Measurements from ENCODE around the gene OR13D1. TPM values are rescaled to one million over a fixed set of nuclear protein-coding genes. Genes with fewer than 3 reads are reported as not detected.
"Not testable (repeated sequence)": the region's sequence is repeated elsewhere in the genome, so short reads cannot be mapped to it uniquely, and the experiment has no call there.

OR13D1 gene, protein sequence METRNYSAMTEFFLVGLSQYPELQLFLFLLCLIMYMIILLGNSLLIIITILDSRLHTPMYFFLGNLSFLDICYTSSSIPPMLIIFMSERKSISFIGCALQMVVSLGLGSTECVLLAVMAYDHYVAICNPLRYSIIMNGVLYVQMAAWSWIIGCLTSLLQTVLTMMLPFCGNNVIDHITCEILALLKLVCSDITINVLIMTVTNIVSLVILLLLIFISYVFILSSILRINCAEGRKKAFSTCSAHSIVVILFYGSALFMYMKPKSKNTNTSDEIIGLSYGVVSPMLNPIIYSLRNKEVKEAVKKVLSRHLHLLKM
- total RNA-seq (2014; rRNA removed; shearing (Covaris generic)), result not detected in 2 replicates
- not detected in 2 replicates for polyA plus RNA-seq (2014; cell fraction: nucleus; rRNA removed)

DNA sequence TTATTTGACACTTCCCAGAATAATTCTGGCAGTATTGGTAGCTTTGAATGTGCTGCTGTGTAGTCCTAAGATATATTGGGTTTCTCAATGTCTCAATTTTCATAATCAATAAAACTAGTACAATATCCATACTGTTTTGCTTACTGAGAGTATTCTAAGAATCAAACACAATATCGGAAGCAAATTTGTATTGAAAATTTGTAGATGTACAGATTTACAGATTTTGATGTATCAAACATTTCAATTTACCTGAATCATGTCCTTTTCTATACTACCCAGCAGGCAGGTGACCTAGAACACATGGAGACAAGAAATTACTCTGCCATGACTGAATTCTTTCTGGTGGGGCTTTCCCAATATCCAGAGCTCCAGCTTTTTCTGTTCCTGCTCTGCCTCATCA, at the start of gene OR13D1:
Gene OR13D1 (plus strand): TSS at position 301 of the 400 bp plus-strand sequence. CDS start 0 bp downstream, at position 301.
- DNase-seq (ENCODE audit: extremely low read depth, low read depth), result no peak

DNA sequence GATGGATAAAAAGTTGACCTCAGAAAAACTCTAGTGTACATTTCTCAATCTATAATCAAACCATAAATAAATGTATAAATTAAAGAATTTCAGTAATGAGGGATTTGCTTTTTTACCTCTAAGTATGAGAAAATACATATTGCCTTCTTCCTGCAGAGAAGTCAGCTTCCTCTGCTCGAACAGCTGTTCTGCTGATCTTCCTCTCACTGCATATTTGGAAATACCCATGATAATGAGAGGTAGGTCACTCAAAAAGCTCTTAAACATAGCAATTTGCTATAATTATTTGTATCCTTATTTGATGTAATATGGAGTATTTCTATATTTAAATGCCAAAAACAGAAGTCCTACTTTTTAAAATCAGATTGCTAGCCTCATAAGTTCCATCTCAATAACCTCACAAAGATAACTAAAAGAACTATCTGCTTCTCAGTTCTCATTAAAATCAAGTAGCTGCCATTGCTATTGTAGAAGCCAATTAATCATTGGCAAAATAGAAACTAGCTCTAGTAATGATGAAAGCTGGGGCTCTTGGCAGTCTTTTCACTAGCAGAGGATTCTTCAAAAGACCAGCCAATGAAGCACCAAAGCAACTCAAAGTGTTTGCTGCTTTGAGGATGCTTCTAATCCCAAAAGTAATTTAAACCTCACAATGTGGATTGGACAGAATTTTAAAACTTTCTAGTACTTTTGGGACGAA, 35.7 kb upstream of the OR13D1 start:
- DNase-seq (ENCODE audit: extremely low read depth, low read depth), result no peak

DNA sequence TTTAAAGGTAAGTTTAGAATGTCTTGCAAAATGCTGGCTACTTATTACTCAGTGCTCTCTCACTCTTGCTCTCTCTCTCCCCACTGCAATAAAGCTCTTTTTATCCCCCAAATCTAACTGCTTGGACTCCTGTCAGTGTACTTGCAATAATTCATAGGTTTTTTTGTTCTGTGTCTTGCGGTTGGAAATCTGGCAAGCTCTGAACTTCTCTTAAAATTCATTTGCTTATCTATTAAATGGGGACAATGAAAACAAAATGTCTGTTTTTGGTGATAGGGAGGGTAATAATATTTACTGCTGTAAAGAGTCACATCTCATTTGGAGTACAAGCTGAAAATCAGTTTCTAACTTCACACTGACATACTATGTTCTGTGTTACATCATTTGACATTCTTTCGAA, 18.7 kb upstream of the OR13D1 start:
- no peak for DNase-seq (ENCODE audit: extremely low read depth, low read depth)

DNA sequence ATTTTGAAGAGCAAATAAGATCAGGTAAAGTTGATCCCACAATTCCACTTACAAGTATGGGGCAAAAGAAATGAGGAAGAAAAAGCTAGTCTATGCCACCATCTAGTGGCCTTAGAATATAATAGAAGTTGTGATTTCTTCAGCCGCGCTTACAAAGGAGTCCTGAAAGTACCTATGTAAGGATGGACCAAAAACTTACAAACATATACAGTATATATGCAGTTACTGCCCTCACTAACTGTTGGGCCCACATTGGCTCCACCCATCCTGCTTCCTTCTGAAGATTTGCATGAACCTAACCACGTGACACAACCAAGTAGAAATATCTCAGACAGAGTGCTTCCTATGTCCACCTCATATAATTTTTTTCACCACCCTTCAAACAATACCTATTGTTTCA, 11.7 kb upstream of the OR13D1 start:
- peak; percentile 66 for DNase-seq (ENCODE audit: extremely low read depth, low read depth)

DNA sequence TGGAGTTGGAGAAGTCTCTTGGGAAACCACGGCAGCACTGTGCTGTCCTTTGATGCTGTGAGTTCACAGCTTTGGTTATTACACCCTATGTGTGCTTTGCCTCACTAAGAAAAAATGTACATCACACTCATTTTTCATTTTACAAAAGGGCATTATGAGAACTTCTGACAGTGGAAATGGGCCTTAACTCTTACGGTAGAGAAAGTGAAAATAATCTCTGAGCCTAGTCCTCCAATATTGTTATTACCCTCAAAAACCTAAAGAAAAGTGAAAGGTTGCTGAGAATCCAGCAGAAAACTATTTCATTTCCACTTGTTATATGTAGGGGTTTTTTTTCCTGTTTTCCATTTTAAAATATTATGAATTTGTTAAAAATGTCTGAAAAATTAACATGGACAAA, 8.2 kb upstream of the OR13D1 start:
- no peak for DNase-seq (ENCODE audit: extremely low read depth, low read depth)

DNA sequence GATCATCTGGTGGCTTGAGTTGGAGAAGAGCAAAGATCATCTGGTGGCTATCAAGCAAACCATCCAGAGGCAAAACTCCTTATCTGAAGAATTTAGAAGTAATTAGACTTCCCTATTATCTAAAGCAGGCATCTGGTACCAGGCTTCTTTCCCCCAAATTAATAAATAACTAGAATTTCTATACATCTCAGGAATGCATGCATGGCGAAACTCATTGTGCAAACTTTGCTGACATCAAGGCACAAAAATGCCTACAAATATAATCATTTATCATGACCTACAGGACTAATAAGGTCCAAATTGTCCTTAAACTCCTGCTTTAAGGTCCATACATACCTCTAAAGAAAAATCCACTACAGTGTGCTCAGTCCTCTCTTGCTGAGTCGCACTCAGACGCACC, 6.0 kb downstream of the OR13D1 start:
- no peak for DNase-seq (ENCODE audit: extremely low read depth, low read depth)

DNA sequence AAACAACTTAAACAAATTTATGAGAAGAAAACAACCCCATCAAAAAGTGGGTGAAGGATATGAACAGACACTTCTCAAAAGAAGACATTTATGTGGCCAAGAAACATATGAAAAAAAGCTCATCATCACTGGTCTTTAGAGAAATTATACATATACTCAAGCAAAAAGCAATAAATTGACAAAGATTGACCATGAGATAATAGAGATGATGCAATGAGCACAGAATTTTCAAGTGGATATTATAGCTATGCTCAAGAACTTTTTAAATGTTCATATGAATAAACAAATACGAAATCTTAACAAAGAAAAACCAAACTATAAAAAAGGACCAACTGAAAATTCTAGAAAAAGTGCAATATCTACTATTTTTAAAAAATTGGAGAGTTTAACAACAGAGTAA, 14.4 kb downstream of the OR13D1 start:
- DNase-seq (ENCODE audit: extremely low read depth, low read depth), result not testable (repeated sequence)

DNA sequence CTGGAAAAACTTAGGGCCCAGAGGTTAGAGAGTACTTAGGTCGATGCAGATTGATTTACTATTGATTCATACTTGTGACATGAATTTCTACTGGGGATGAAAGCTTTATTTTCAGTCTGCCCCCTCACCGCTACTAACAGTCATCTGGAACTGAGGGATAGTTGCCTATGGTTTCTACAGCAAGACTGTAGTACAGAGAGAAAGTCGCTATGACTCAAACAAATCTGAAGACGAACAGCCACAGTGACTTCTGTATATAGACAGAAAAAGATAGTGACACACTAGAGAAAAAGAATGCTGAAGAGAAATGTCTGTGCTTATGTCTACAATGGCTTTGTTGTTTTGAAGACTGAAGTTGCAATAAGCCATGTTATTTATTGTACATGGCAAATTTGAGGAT, 17.3 kb downstream of the OR13D1 start:
- no peak for DNase-seq (ENCODE audit: extremely low read depth, low read depth)

DNA sequence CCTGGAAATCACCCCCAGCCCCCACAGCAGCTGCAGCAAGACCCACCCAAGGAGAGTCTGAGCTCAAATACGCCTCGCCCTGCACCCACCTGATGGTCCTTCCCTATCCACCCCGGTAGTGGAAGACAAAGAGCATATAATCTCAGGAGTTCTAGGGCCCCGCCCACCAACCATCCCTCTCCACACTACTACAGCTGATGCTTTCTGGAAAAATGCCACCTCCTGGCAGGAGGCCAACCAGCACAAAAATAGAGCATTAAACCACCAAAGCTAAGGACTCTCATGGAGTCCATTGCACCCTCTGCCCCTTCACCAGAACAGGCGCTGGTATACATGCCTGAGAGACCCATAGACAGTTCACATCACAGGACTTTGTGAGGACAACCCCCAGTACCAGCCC, 30.7 kb downstream of the OR13D1 start:
- DNase-seq (ENCODE audit: extremely low read depth, low read depth), result no peak

DNA sequence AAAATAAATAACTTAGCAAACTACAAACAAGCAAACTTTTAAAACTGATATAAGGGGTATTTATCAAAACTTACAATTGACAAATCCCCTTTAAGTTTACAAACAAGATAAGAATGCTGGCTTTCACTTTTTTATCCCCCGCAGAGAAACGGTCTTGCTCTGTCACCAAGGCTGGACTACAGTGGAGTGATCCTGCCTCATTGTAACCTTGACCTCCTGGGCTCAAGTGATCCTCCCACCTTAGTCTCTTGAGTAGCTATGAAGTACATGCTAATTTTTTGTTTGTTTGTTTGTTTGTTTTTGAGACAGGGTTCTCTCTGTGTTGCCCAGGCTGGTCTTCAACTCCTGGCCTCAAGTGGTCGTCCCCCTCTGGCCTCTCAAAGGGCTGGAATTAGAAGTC, 44.1 kb downstream of the OR13D1 start:
- no peak for DNase-seq (ENCODE audit: extremely low read depth, low read depth)

DNA sequence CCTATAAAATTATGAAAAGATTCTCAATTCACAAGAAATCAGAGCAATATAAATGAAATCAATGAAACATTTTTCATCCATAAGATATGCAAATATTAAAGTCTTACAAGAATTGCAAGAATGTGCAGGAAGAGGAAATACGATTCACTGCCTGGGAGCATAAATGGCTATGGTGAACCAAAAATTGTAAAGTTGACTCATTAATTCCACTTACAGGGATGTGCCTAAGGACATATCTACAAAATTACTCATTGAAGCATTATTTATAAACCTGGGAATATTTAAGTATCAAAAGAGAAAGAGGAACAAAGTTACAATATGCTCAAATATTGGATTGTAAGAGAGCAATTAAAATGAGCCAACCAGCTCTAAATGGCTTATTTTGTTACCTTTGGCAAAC, 46.3 kb downstream of the OR13D1 start:
- DNase-seq (ENCODE audit: extremely low read depth, low read depth), result no peak

DNA sequence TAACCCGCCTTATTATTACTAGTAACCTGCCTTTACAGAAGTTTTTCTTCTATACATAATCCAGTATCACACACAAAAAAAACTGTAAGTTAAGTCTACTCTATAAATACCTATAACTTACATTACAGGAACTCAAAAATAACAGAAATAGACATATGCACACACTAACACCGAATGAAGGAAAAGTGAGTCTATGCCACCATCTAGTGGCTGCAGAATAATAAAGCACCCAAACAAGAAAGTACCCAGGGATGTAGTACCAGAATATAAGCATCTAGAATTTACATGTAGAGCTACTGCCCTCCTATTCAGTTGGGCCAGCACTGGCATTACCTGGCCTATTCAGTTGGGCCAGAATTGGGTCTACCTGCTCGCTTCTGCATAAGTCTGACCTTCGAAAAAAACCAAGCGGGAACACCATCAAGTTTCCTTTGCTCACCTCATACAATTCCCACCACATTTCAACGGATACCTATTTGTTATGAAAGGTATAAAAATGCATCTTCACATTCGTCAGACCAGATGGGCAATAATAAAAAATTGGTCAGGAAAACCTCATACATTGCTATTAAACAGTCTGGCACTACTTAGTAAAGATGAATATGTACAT, 49.2 kb downstream of the OR13D1 start:
- DNase-seq (ENCODE audit: extremely low read depth, low read depth), result peak; percentile 68

Other genes starting within 250 kb of the OR13D1 start
- gene OR13F1, start 190.3 kb upstream of the OR13D1 start, total RNA-seq (2014; rRNA removed; shearing (Covaris generic)), result not detected in 2 replicates
- not detected in 2 replicates for gene OR13C4, start 167.3 kb upstream of the OR13D1 start, total RNA-seq (2014; rRNA removed; shearing (Covaris generic))
- not detected in 2 replicates for gene OR13C3, start 157.7 kb upstream of the OR13D1 start, total RNA-seq (2014; rRNA removed; shearing (Covaris generic))
- not detected in 2 replicates for gene OR13C8, start 125.3 kb upstream of the OR13D1 start, total RNA-seq (2014; rRNA removed; shearing (Covaris generic))
- gene OR13C5, start 95.1 kb upstream of the OR13D1 start, total RNA-seq (2014; rRNA removed; shearing (Covaris generic)), result not detected in 2 replicates
- gene OR13C2, start 88.9 kb upstream of the OR13D1 start, total RNA-seq (2014; rRNA removed; shearing (Covaris generic)), result not detected in 2 replicates
- not detected in 2 replicates for gene OR13C9, start 76.3 kb upstream of the OR13D1 start, total RNA-seq (2014; rRNA removed; shearing (Covaris generic))
- gene NIPSNAP3A, start 53.2 kb downstream of the OR13D1 start, total RNA-seq (2014; rRNA removed; shearing (Covaris generic)), result 21.0 and 22.1 TPM in 2 replicates
- gene NIPSNAP3B, start 69.6 kb downstream of the OR13D1 start, total RNA-seq (2014; rRNA removed; shearing (Covaris generic)), result 1.2 and 2.1 TPM in 2 replicates
- gene ABCA1, start 233.6 kb downstream of the OR13D1 start, total RNA-seq (2014; rRNA removed; shearing (Covaris generic)), result 5.9 and 6.6 TPM in 2 replicates